K562 (cell line): Measurements from ENCODE around the gene GRK4. TPM values are rescaled to one million over a fixed set of nuclear protein-coding genes. Genes with fewer than 3 reads are reported as not detected.
A peak's percentile ranks its signal among the peaks of the same experiment; 100 is the strongest.

Experiments
- CUX1 ChIP-seq: fragments of 200-800 bp; sonication (Bioruptor generic); IDR thresholded peaks from 2 replicates; pipeline ENCODE4 v1.6.1; 2016; ENCODE audit warnings: missing genetic modification characterization, missing compliant biosample characterization
- EGR1 ChIP-seq: fragments of 450-650 bp; conservative IDR thresholded peaks from 2 replicates; pipeline ENCODE4 v1.6.1; 2017; ENCODE audit warnings: mild to moderate bottlenecking
- EWSR1 ChIP-seq: fragments of 450-650 bp; IDR thresholded peaks from 2 replicates; pipeline ENCODE4 v1.6.1; 2018; ENCODE audit warnings: borderline replicate concordance, mild to moderate bottlenecking, low read depth, moderate library complexity; ENCODE audit not compliant: partially characterized antibody
- KAT8 ChIP-seq: fragments of 450-650 bp; IDR thresholded peaks from 2 replicates; pipeline ENCODE4 v1.6.1; 2016; ENCODE audit warnings: low read depth, mild to moderate bottlenecking
- MXI1 ChIP-seq: IDR thresholded peaks from 2 replicates; pipeline ENCODE4 v1.6.1; 2011; ENCODE audit warnings: low read depth, mild to moderate bottlenecking, improper control_type of control experiment, low read length
- RBM39 ChIP-seq: fragments of 200-400 bp; formaldehyde crosslinking; optimal IDR thresholded peaks from 2 replicates; pipeline ENCODE3; 2018; ENCODE audit warnings: low read depth, low read length
- RERE ChIP-seq: sonication (generic); formaldehyde crosslinking; IDR thresholded peaks from 2 replicates; pipeline ENCODE4 v1.8.0; 2023; ENCODE audit warnings: missing genetic modification reagents, mild to moderate bottlenecking, borderline replicate concordance
- SP1 ChIP-seq: sonication (generic); formaldehyde crosslinking; IDR thresholded peaks from 2 replicates; pipeline ENCODE4 v1.8.1; 2022; ENCODE audit warnings: mild to moderate bottlenecking, missing genetic modification reagents
- STAT6 ChIP-seq: sonication (generic); formaldehyde crosslinking; IDR thresholded peaks from 2 replicates; pipeline ENCODE4 v1.8.1; 2023; ENCODE audit warnings: mild to moderate bottlenecking, missing genetic modification reagents
- ZNF146 ChIP-seq: IDR thresholded peaks from one replicate; pipeline ENCODE4 v1.6.1; 2018; ENCODE audit warnings: missing compliant biosample characterization; ENCODE audit not compliant: unreplicated experiment
- ZNF384 ChIP-seq: IDR thresholded peaks from 2 replicates; pipeline ENCODE4 v1.6.1; 2012; ENCODE audit warnings: low read depth, low read length, improper control_type of control experiment
- polyA plus RNA-seq, 8 experiments: library from polyadenylated mRNA; depleted of rRNA in 4 of 8; stranded (reverse) in 5 of 8; unstranded in 3 of 8; fragments of >200 nt; fragmentation: Nextera tagmentation in 2 of 8; fragmentation: Illumina TruSeq in 1 of 8; extraction: Ambion mirVana in 2 of 8; extraction: Trizol in 1 of 8; gene quantifications; 2 replicates each; pipeline versions ENCODE4 v1.2.1 to v1.2.3, GENCODE V29; 2011 to 2014; ENCODE audit warnings: inconsistent platforms in 1 of 8, missing spikeins in 1 of 8
- total RNA-seq, 7 experiments: library from RNA; depleted of rRNA in 6 of 7; stranded (reverse); fragments of >200 nt in 6 of 7; fragmentation: Illumina TruSeq in 2 of 7; extraction: Trizol in 2 of 7; gene quantifications; 2 replicates each; pipeline versions ENCODE4 v1.2.1 to v1.2.3, GENCODE V29; 2011 to 2021; ENCODE audit warnings: low replicate concordance in 1 of 7

Gene GRK4
- total and polyA plus RNA-seq, 9 of the 15 experiments (the other 6 are each of a cell fraction or from before 2014, with no cell fraction given): 1.1 to 4.8 (median 2.6) TPM

- no peak for TF ChIP-seq KAT8
- TF ChIP-seq CUX1 (CRISPR knock-in tag): no peak
- no peak for TF ChIP-seq RERE (CRISPR knock-in tag)
- no peak for TF ChIP-seq STAT6 (CRISPR knock-in tag)
- no peak for TF ChIP-seq MXI1
- TF ChIP-seq ZNF384: no peak
- no peak for TF ChIP-seq ZNF146 (CRISPR knock-in tag)
- no peak for TF ChIP-seq RBM39
- no peak for TF ChIP-seq EWSR1
- TF ChIP-seq EGR1: peak; percentile 69
- peak; percentile 54; the same call in 1 of the 2 replicates for TF ChIP-seq SP1
Observed at GRCh38 chr4:2935762-2936743, 27.3 kb upstream of the GRK4 start (continued).
